Posterior cingulate gyrus (tissue), 11 donors: Measurements from ENCODE around the gene BCL3.
"Not testable (repeated sequence)": the region's sequence is repeated elsewhere in the genome, so short reads cannot be mapped to it uniquely, and the experiment has no call there.

Experiments used
- DNase-seq, 10 donors: peaks; one replicate each; pipeline versions ENCODE4 v3.0.0 to v3.0.0-alpha.2; 2020 to 2021; ENCODE audit warnings: mixed read lengths in 3 of 10
- intact Hi-C: fragments of 100-400 bp; cut with DNase I; formaldehyde crosslinking; loops from one replicate; pipeline ENCODE4 v1.15.1; 2023

Gene BCL3

GRCh38 chr19:44748426-44749254 lies at the start of gene BCL3:
Gene BCL3, plus strand, starts transcription at chr19:44748708. Its CDS starts 83 bp downstream, at chr19:44748791.
- intact Hi-C loops = no loop called here
- DNase-seq = peak in 4 of 10 donors; percentile 11 to 86 (median 56)

- intact Hi-C loops = no loop called here
- DNase-seq = no peak
These were observed 48.0 kb upstream of the BCL3 start for GRCh38 chr19:44700547-44700946.

- no peak for DNase-seq
- intact Hi-C loops = no loop called here
These were observed 47.3 kb upstream of the BCL3 start for GRCh38 chr19:44701228-44701627.

GRCh38 chr19:44702551-44703176 lies 45.8 kb upstream of the BCL3 start:
- no peak for DNase-seq
- intact Hi-C loops = no loop called here

GRCh38 chr19:44703336-44704078 lies 45.0 kb upstream of the BCL3 start:
- intact Hi-C loops = no loop called here
- no peak for DNase-seq

- no peak for DNase-seq
- intact Hi-C loops = no loop called here
These were observed 43.5 kb upstream of the BCL3 start for GRCh38 chr19:44704982-44705381.

- DNase-seq = no peak
- intact Hi-C loops = no loop called here
These were observed 43.0 kb upstream of the BCL3 start for GRCh38 chr19:44705502-44706010.

GRCh38 chr19:44706506-44707236 lies 41.8 kb upstream of the BCL3 start:
- DNase-seq = no peak
- intact Hi-C loops = no loop called here

GRCh38 chr19:44707794-44708193 lies 40.7 kb upstream of the BCL3 start:
- DNase-seq = no peak
- intact Hi-C loops = no loop called here

- intact Hi-C loops = no loop called here
- DNase-seq = no peak
These were observed 39.6 kb upstream of the BCL3 start for GRCh38 chr19:44708940-44709339.

- peak in 1 of 10 donors; percentile 8 for DNase-seq
- intact Hi-C loops = not testable (repeated sequence)
These were observed 38.9 kb upstream of the BCL3 start for GRCh38 chr19:44709434-44710266.

GRCh38 chr19:44710483-44710882 lies 38.0 kb upstream of the BCL3 start:
- intact Hi-C loops = no loop called here
- DNase-seq = peak in 1 of 10 donors; percentile 28

GRCh38 chr19:44712864-44713515 lies 35.5 kb upstream of the BCL3 start:
- intact Hi-C loops = no loop called here
- no peak for DNase-seq

GRCh38 chr19:44714597-44715169 lies 33.8 kb upstream of the BCL3 start:
- intact Hi-C loops = no loop called here
- DNase-seq = no peak

- DNase-seq = no peak
- intact Hi-C loops = no loop called here
These were observed 30.9 kb upstream of the BCL3 start for GRCh38 chr19:44717603-44718002.

- intact Hi-C loops = no loop called here
These were observed 29.9 kb upstream of the BCL3 start for GRCh38 chr19:44718441-44719261.

GRCh38 chr19:44719262-44719701 lies 29.2 kb upstream of the BCL3 start:
- DNase-seq = no peak
- intact Hi-C loops = no loop called here

More at GRCh38 chr19:44718441-44719261, 29.9 kb upstream of the BCL3 start:
- DNase-seq = peak in 2 of 10 donors; percentile 21 to 34

- DNase-seq = not testable (repeated sequence)
- intact Hi-C loops = loop anchor here (5.0 kb wide), 1 partner anchor 127 kb away; the partner anchor contains the start of gene NECTIN2
These were observed 28.1 kb upstream of the BCL3 start for GRCh38 chr19:44720396-44720795.
